Urothelium cell line (cell line): ENCODE data around the gene DNPH1.

Experiments
- DNase-seq: peaks from one replicate; pipeline ENCODE4 v3.0.0; 2011; ENCODE audit warnings: low spot score, mixed read lengths
- FAIRE-seq: peaks from 2 replicates; lab custom pipeline; 2011; peaks lifted over from hg19 to GRCh38; lab: Jason Lieb, UNC

DNPH1 gene

GRCh38 chr6:43264599-43265145 is 35.4 kb upstream of the DNPH1 start:
- no peak for FAIRE-seq
- DNase-seq, result no peak

- DNase-seq (peak; percentile 86), FAIRE-seq (no peak)
Observed at GRCh38 chr6:43263314-43264178, 34.3 kb upstream of the DNPH1 start.

- DNase-seq (no peak), FAIRE-seq (no peak)
Observed at GRCh38 chr6:43262780-43263313, 33.6 kb upstream of the DNPH1 start.

- DNase-seq (no peak), FAIRE-seq (no peak)
Observed at GRCh38 chr6:43262000-43262779, 32.9 kb upstream of the DNPH1 start.

GRCh38 chr6:43261198-43261597 is 31.9 kb upstream of the DNPH1 start:
- no peak for DNase-seq
- no peak for FAIRE-seq

- DNase-seq, result no peak
- FAIRE-seq, result no peak
Observed at GRCh38 chr6:43260791-43261190, 31.5 kb upstream of the DNPH1 start.

GRCh38 chr6:43258807-43259686 is 29.8 kb upstream of the DNPH1 start:
- FAIRE-seq, result no peak

GRCh38 chr6:43258180-43258579 is 28.9 kb upstream of the DNPH1 start:
- DNase-seq, result no peak
- no peak for FAIRE-seq

More at GRCh38 chr6:43258807-43259686, 29.8 kb upstream of the DNPH1 start:
- DNase-seq, result no peak

GRCh38 chr6:43257367-43258145 is 28.3 kb upstream of the DNPH1 start:
- DNase-seq (no peak), FAIRE-seq (no peak)

- FAIRE-seq, result no peak
- DNase-seq, result no peak
Observed at GRCh38 chr6:43256670-43257366, 27.5 kb upstream of the DNPH1 start.

- DNase-seq (no peak), FAIRE-seq (no peak)
Observed at GRCh38 chr6:43255408-43256054, 26.2 kb upstream of the DNPH1 start.

- no peak for DNase-seq
Observed at GRCh38 chr6:43254846-43255245, 25.6 kb upstream of the DNPH1 start.

GRCh38 chr6:43254138-43254817 is 25.0 kb upstream of the DNPH1 start:
- DNase-seq, result no peak
- FAIRE-seq, result peak; percentile 20

More at GRCh38 chr6:43254846-43255245, 25.6 kb upstream of the DNPH1 start:
- FAIRE-seq, result no peak

- FAIRE-seq, result no peak
- no peak for DNase-seq
Observed at GRCh38 chr6:43253401-43253800, 24.1 kb upstream of the DNPH1 start.

GRCh38 chr6:43250992-43251373 is 21.7 kb upstream of the DNPH1 start:
- DNase-seq, result no peak
- no peak for FAIRE-seq

GRCh38 chr6:43248791-43249190 is 19.5 kb upstream of the DNPH1 start:
- DNase-seq (no peak), FAIRE-seq (no peak)

- no peak for FAIRE-seq
- no peak for DNase-seq
Observed at GRCh38 chr6:43248101-43248500, 18.8 kb upstream of the DNPH1 start.
